Effector memory CD4-positive, alpha-beta T cell (primary cell): ENCODE results near the gene CUX1.
"Not testable (repeated sequence)": the region's sequence is repeated elsewhere in the genome, so short reads cannot be mapped to it uniquely, and the experiment has no call there.

Source experiments
- DNase-seq, 3 donors: peaks; one replicate each; pipeline ENCODE4 v3.0.0-alpha.2; 2020
- H3K27ac ChIP-seq: 2 replicates; pipeline ENCODE4 v1.7.0; 2013; ENCODE audit warnings: mild to moderate bottlenecking, low read length, moderate library complexity; ENCODE audit not compliant: insufficient read depth, poor library complexity, severe bottlenecking
- H3K27me3 ChIP-seq: replicated peaks from 2 replicates; pipeline ENCODE4 v1.7.0; 2013; ENCODE audit warnings: mild to moderate bottlenecking, low read length; ENCODE audit not compliant: insufficient read depth, control insufficient read depth, poor library complexity, severe bottlenecking
- H3K36me3 ChIP-seq: 2 replicates; pipeline ENCODE4 v1.7.0; 2013; ENCODE audit warnings: mild to moderate bottlenecking, low read length, moderate library complexity; ENCODE audit not compliant: control insufficient read depth, insufficient read depth
- H3K4me1 ChIP-seq: 2 replicates; pipeline ENCODE4 v1.7.0; 2013; ENCODE audit warnings: low read length, mild to moderate bottlenecking; ENCODE audit not compliant: control insufficient read depth, insufficient read depth, poor library complexity, severe bottlenecking
- H3K4me3 ChIP-seq: 2 replicates; pipeline ENCODE4 v1.7.0; 2013; ENCODE audit warnings: low read length, low read depth, mild to moderate bottlenecking; ENCODE audit not compliant: insufficient read depth, poor library complexity, severe bottlenecking
- H3K9me3 ChIP-seq: 2 replicates; pipeline ENCODE4 v1.7.0; 2013; ENCODE audit warnings: mild to moderate bottlenecking, low read length, moderate library complexity; ENCODE audit not compliant: control insufficient read depth

CUX1 gene

DNA sequence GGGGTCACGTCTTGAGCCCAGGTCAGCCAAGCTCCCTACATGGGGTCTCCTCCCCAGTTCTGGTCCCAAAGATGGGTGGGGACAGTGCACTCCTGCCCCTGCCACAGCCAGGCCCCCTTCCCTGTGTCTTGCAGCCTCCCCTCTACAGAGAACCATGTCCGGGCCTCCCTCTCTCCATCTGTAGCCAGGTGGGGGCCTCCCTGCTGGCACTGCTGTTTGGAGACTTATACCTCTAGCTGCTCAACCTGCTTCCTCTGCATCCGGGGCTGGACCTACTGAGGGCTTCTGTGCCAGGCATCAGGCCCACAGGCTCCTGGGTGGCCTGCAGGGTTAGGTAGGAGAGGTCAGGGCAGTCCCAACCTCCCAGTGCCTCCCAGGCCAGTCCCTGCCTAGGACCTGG lies 477.2 kb downstream of the CUX1 start:
- no peak for DNase-seq
- Histone ChIP-seq H3K27me3 (no peaks in the 10 kb centered on the region), H3K4me1 (peaks cover 6% of the 10 kb centered on the region), H3K36me3 (no peaks in the 10 kb centered on the region), H3K27ac (no peak overlapping the region), H3K9me3 (no peaks in the 10 kb centered on the region), H3K4me3 (no peak overlapping the region)

DNA sequence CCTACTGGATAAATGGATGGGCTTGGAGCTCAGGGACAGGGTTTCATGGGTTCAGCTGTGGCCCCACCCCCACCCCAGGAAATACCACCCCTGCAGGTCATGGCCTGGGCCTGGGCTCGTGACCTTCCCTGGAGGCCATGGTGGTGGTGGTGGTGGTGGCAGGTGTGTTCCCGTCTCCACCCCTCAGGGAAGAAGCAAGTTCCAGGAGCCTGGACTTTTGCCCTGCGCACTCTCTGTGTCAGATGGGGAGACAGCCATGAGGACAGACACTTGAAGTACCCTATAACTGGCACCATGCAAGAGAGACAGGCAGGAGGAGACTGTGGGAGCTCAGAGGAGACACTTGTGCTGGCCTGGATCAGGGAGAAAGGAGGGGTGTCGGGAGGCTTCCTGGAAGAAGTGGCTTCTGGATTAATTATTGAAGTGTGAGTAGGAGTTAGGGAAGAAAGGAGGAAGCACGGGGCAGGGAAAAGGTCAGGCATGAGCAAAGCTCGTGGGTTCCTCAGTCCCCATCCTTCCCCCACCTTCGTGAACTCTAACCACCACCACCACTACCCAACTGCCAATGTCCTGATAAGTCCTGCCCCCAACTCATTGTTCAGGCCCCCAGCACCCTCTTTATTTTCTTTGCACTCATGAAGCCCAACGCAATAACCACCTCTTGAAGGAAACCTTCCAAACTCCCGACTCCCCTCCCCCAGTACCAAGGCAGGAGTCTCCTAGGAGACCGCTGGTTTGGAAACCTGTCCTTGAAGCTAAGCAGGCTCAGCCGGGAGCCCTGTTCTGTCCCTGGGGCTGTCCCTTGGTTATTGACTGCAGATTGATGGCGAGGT lies 478.1 kb downstream of the CUX1 start:
- H3K4me1 ChIP-seq = peaks cover 6% of the 10 kb centered on the region
- no peak overlapping the region for H3K4me3 ChIP-seq
- no peak overlapping the region for H3K27ac ChIP-seq
- no peaks in the 10 kb centered on the region for H3K27me3 ChIP-seq
- no peaks in the 10 kb centered on the region for H3K9me3 ChIP-seq
- no peaks in the 10 kb centered on the region for H3K36me3 ChIP-seq
- no peak for DNase-seq

DNA sequence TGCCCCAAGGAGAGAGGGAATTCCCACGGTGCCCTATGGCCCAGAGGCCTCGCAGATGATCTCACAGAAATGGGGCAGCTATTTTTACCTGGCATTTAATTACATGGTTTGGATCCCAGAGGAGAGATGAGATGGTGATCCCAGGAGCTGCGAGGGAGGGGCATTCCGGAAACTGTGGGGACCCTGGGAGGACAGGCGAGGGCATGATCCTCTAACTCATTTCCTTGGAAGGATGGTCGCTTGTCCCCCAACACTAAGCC lies 478.7 kb downstream of the CUX1 start:
- no peaks in the 10 kb centered on the region for H3K9me3 ChIP-seq
- H3K27ac ChIP-seq = no peak overlapping the region
- no peaks in the 10 kb centered on the region for H3K27me3 ChIP-seq
- H3K36me3 ChIP-seq = no peaks in the 10 kb centered on the region
- peaks cover 6% of the 10 kb centered on the region for H3K4me1 ChIP-seq
- no peak for DNase-seq
- H3K4me3 ChIP-seq = no peak overlapping the region

- no peak for DNase-seq
- no peaks in the 10 kb centered on the region for H3K27me3 ChIP-seq
- peaks cover 4% of the 10 kb centered on the region for H3K4me1 ChIP-seq
Observed at GRCh38 chr7:102296514-102296913, 479.1 kb downstream of the CUX1 start.

GRCh38 chr7:102297487-102298218 lies 480.2 kb downstream of the CUX1 start:
- Histone ChIP-seq H3K4me3 (no peak overlapping the region), H3K9me3 (no peaks in the 10 kb centered on the region), H3K4me1 (no peaks in the 10 kb centered on the region), H3K27me3 (no peaks in the 10 kb centered on the region), H3K36me3 (no peaks in the 10 kb centered on the region), H3K27ac (no peak overlapping the region)
- no peak for DNase-seq

More at GRCh38 chr7:102296514-102296913, 479.1 kb downstream of the CUX1 start:
- Histone ChIP-seq H3K27ac (no peak overlapping the region), H3K4me3 (no peak overlapping the region), H3K36me3 (no peaks in the 10 kb centered on the region), H3K9me3 (no peaks in the 10 kb centered on the region)

DNA sequence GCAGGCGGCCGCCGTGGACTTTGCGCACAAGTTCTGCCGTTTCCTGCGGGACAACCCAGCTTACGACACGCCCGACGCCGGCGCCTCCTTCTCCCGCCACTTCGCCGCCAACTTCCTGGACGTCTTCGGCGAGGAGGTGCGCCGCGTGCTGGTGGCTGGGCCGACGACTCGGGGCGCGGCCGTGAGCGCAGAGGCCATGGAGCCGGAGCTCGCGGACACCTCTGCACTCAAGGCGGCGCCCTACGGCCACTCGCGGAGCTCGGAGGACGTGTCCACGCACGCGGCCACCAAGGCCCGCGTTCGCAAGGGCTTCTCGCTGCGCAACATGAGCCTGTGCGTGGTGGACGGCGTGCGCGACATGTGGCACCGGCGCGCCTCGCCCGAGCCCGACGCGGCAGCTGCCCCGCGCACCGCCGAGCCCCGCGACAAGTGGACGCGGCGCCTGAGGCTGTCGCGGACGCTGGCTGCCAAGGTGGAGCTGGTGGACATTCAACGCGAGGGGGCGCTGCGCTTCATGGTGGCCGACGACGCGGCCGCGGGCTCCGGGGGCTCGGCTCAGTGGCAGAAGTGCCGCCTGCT lies 483.3 kb downstream of the CUX1 start:
- no peaks in the 10 kb centered on the region for H3K36me3 ChIP-seq
- no peaks in the 10 kb centered on the region for H3K27me3 ChIP-seq
- no peaks in the 10 kb centered on the region for H3K4me1 ChIP-seq
- no peaks in the 10 kb centered on the region for H3K9me3 ChIP-seq
- H3K4me3 ChIP-seq = no peak overlapping the region
- no peak overlapping the region for H3K27ac ChIP-seq
- DNase-seq = no peak

- H3K27me3 ChIP-seq, H3K27ac ChIP-seq, DNase-seq, H3K4me1 ChIP-seq, H3K36me3 ChIP-seq, H3K4me3 ChIP-seq, H3K9me3 ChIP-seq: not testable (repeated sequence)
Observed at GRCh38 chr7:102301367-102301766, 483.9 kb downstream of the CUX1 start.

DNA sequence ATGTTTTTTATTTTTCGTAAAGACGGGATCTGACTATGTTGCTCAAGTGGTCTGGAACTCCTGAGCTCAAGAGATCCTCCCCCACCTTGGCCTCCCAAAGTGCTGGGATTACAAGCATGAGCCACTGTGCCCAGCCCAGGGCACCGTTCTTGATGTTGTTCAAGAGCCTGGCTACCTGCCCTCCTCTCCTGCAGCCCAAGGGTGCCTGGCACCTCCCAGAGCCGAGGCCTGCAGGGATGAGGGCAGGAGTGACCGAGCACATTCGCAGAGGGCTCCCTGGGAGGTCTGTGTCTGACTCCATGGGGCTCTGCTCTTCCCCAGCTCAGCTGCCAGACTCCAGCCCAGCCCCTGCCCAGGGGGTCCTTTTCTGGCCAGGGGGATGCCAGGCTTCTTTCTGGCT lies 484.6 kb downstream of the CUX1 start:
- Histone ChIP-seq H3K27ac (no peak overlapping the region), H3K27me3 (no peaks in the 10 kb centered on the region), H3K9me3 (no peaks in the 10 kb centered on the region), H3K4me1 (peaks cover 4% of the 10 kb centered on the region), H3K4me3 (no peak overlapping the region), H3K36me3 (no peaks in the 10 kb centered on the region)
- no peak for DNase-seq

DNA sequence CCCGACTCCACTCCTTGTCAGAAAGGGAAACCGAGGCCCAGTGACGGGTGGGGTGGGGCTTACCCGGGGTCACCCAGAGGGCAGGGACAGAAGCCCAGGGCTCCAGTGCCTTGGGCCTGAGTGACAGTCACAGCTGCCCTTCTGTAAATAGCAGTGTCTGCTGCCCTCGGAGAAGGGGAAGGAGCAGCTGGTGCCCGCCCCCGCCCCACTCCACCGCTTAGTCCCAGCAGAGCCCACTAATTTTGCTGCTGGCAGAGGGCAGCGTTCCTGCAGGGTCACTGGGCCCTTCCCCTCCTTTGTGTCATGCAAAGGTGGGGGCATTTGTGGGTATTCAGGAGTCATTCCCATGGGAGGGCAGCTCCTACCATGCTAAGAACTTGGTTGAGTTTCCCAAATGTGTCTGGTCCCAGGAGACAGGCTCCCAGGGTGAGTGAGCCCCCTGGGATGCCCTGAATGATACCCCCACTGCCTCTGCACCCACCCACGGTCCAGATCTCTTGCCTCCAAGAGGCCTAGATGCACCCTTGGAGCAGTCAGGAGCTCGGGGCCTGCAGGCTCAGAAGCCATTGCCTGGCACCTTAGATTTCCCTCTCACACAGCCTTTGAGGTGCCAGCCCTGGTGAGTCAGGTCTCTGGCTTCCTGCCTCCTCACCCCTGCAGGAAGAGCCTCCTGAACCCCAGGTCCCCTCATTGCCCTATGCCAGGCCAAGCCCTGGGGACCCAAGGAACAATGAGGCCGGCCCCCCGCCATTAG lies 486.4 kb downstream of the CUX1 start:
- H3K9me3 ChIP-seq = no peaks in the 10 kb centered on the region
- DNase-seq = no peak
- H3K4me3 ChIP-seq = no peak overlapping the region
- no peaks in the 10 kb centered on the region for H3K27me3 ChIP-seq
- no peak overlapping the region for H3K27ac ChIP-seq
- H3K36me3 ChIP-seq = no peaks in the 10 kb centered on the region
- peaks cover 4% of the 10 kb centered on the region for H3K4me1 ChIP-seq

DNA sequence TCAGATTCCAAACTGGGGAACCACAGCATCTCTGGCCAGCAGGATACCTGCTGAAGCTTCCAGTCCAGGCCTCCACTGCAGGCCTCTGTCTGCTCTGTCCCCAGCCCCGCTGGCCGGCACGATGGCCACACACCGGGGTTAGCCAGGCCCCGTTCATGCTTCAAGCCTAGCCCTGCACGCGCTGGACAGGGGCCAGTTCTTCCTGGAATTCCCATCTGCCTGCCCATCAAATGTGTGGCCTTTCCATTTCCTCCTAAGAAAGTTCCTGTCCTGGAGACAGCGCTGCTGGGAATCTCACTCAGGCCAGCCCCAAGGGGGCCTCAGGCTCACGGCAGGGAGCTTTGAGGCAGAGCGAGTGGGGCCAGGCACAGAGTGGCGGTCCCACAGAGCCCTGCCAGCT lies 487.2 kb downstream of the CUX1 start:
- Histone ChIP-seq H3K27ac (no peak overlapping the region), H3K27me3 (no peaks in the 10 kb centered on the region), H3K4me3 (no peak overlapping the region), H3K36me3 (no peaks in the 10 kb centered on the region), H3K9me3 (no peaks in the 10 kb centered on the region), H3K4me1 (peaks cover 4% of the 10 kb centered on the region)
- DNase-seq = no peak
